AG10803 (cell line): ENCODE results near the gene KIF22.

Source experiments
- DNase-seq: peaks from one replicate; pipeline ENCODE4 v3.0.0; 2010; ENCODE audit warnings: low read depth
- H3K4me3 ChIP-seq: 2 replicates; pipeline ENCODE4 v1.5.1; 2011; ENCODE audit warnings: mild to moderate bottlenecking, low read length, control low read depth
- CTCF ChIP-seq: conservative IDR thresholded peaks from 2 replicates; pipeline ENCODE4 v1.5.1; 2011; ENCODE audit warnings: mild to moderate bottlenecking, low read length, control low read depth, inconsistent platforms

The KIF22 gene

GRCh38 chr16:29849505-29849904, 59.0 kb downstream of the KIF22 start:
- no peak for TF ChIP-seq CTCF
- no peak overlapping the region for H3K4me3 ChIP-seq
- DNase-seq: no peak

- H3K4me3 ChIP-seq: no peak overlapping the region
- no peak for TF ChIP-seq CTCF
- no peak for DNase-seq
These were observed 60.4 kb downstream of the KIF22 start for GRCh38 chr16:29850998-29851397.

- no peak for TF ChIP-seq CTCF
- DNase-seq: peak; percentile 86
- H3K4me3 ChIP-seq: no peak overlapping the region
These were observed 62.1 kb downstream of the KIF22 start for GRCh38 chr16:29852654-29853053.

GRCh38 chr16:29854520-29855100, 64.1 kb downstream of the KIF22 start:
- TF ChIP-seq CTCF: no peak
- no peak overlapping the region for H3K4me3 ChIP-seq
- DNase-seq: no peak
